Naive thymus-derived CD4-positive, alpha-beta T cell (primary cell): ENCODE data around the gene ERFE. TPM values are rescaled to one million over a fixed set of nuclear protein-coding genes. Genes with fewer than 3 reads are reported as not detected.

Experiments
- ATAC-seq: fragments of 150-1000 bp; cut with Tn5 transposase; 2 replicates; pipeline ENCODE4 v1.10.0; 2021; ENCODE audit warnings: mild to moderate bottlenecking, moderate library complexity
- CTCF ChIA-PET: fragments of 350-600 bp; sonication (Branson Sonifier 250); formaldehyde crosslinking; loops from one replicate; lab custom pipeline; 2021; ENCODE audit warnings: antibody characterized with exemption; lab: Charles Lee
- POLR2A ChIA-PET: fragments of 350-600 bp; sonication (Branson Sonifier 250); formaldehyde crosslinking; loops from one replicate; lab custom pipeline; 2021; ENCODE audit warnings: antibody characterized with exemption, inconsistent platforms; lab: Charles Lee
- DNase-seq, 9 donors: peaks; one replicate each; pipeline versions ENCODE4 v3.0.0 to v3.0.0-alpha.2; 2020 to 2022; ENCODE audit warnings: mixed read lengths in 1 of 9
- H3K27ac ChIP-seq: one replicate; pipeline ENCODE4 v1.7.0; 2013; ENCODE audit warnings: mild to moderate bottlenecking, low read depth, low read length, moderate library complexity
- H3K27me3 ChIP-seq, 2 donors: one replicate each; pipeline ENCODE4 v1.7.0; 2013; ENCODE audit warnings: low read length in 2 of 2, mild to moderate bottlenecking in 2 of 2, moderate library complexity in 2 of 2; ENCODE audit not compliant: control insufficient read depth in 2 of 2, insufficient read depth in 2 of 2
- H3K36me3 ChIP-seq, 3 experiments: 1 replicate in 2 of 3; 2 replicates in 1 of 3; pipeline ENCODE4 v1.7.0; 2013; ENCODE audit warnings: low read length in 3 of 3, mild to moderate bottlenecking in 3 of 3, moderate library complexity in 1 of 3; ENCODE audit not compliant: insufficient read depth in 3 of 3, control insufficient read depth in 2 of 3
- H3K4me1 ChIP-seq, 2 donors: one replicate each; pipeline ENCODE4 v1.7.0; 2013; ENCODE audit warnings: low read length in 2 of 2, mild to moderate bottlenecking in 2 of 2, moderate library complexity in 1 of 2; ENCODE audit not compliant: control insufficient read depth in 2 of 2, insufficient read depth in 2 of 2
- H3K4me3 ChIP-seq: 2 replicates; pipeline ENCODE4 v1.7.0; 2013; ENCODE audit warnings: mild to moderate bottlenecking, low read length
- H3K9me3 ChIP-seq, 3 experiments: 1 replicate in 2 of 3; 2 replicates in 1 of 3; pipeline ENCODE4 v1.7.0; 2013; ENCODE audit warnings: low read length in 3 of 3; ENCODE audit not compliant: control insufficient read depth in 2 of 3
- H3K27ac Mint-ChIP-seq, 9 donors: one replicate each; pipeline ENCODE4 v1.8.0; 2020 to 2022; ENCODE audit warnings: mixed read lengths in 9 of 9, mild to moderate bottlenecking in 8 of 9, moderate library complexity in 5 of 9, inconsistent platforms in 2 of 9
- H3K27me3 Mint-ChIP-seq, 5 donors: one replicate each; pipeline ENCODE4 v1.8.0; 2021 to 2022; ENCODE audit warnings: mixed read lengths in 5 of 5, mild to moderate bottlenecking in 1 of 5
- H3K36me3 Mint-ChIP-seq, 5 donors: one replicate each; pipeline ENCODE4 v1.8.0; 2020 to 2022; ENCODE audit warnings: mixed read lengths in 5 of 5, mild to moderate bottlenecking in 3 of 5, inconsistent platforms in 1 of 5
- H3K4me1 Mint-ChIP-seq, 7 donors: one replicate each; pipeline ENCODE4 v1.8.0; 2020 to 2022; ENCODE audit warnings: mixed read lengths in 7 of 7, mild to moderate bottlenecking in 3 of 7, inconsistent platforms in 1 of 7
- H3K4me3 Mint-ChIP-seq, 10 donors: one replicate each; pipeline ENCODE4 v1.8.0; 2020 to 2022; ENCODE audit warnings: mild to moderate bottlenecking in 10 of 10, mixed read lengths in 10 of 10, moderate library complexity in 6 of 10, inconsistent platforms in 2 of 10
- H3K9me3 Mint-ChIP-seq, 11 donors: one replicate each; pipeline ENCODE4 v1.8.0; 2020 to 2022; ENCODE audit warnings: mixed read lengths in 11 of 11, mild to moderate bottlenecking in 4 of 11, inconsistent platforms in 1 of 11, moderate library complexity in 1 of 11
- intact Hi-C, 2 donors: fragments of 100-400 bp; cut with micrococcal nuclease; formaldehyde crosslinking; loops; one replicate each; pipeline ENCODE4 v1.15.1; 2023
- polyA plus RNA-seq, 2 donors: library from polyadenylated mRNA; unstranded; fragments of 300-500 nt; fragmentation: Illumina TruSeq; gene quantifications; one replicate each; pipeline ENCODE4 v1.2.3, GENCODE V29; 2021
- total RNA-seq, 6 experiments: library from RNA in 5 of 6; stranded (reverse) in 5 of 6; gene quantifications; 1 replicate in 5 of 6; 2 replicates in 1 of 6; pipeline ENCODE4 v1.2.3 and lab custom pipeline; 2021 to 2026

The ERFE gene
- total and polyA plus RNA-seq, 7 experiments from 2014 or later: 0.29 to 0.31 TPM; not detected in 5

DNA sequence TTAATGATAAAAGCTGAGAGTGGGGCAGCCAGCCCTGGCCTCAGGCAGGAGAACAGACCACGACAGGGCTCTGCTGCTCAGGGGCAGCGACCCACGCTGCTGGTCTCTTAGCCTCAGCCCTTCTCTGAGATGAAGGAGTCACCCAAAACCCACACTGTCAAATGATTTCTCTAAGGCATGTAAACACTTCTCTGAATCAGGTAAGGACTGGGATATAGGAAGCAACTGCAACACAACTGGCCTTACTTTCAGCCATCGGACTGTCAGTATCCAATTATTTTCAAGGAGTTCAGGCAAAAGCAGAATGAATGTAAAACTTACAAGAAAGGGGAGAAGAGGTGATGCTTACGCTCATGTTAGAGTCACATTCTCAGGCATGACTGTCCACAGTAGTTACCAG, 21.8 kb downstream of the ERFE start:
- DNase-seq (no peak), ATAC-seq (no peak)
- CTCF ChIA-PET: interaction anchor here (0.8 kb wide), 1 partner anchor 78 kb away, joined by 3 read pairs; no protein-coding TSS in a partner anchor
- H3K27ac ChIP-seq: no peak overlapping the region
- no peak overlapping the region for H3K27ac Mint-ChIP-seq
- H3K4me3 Mint-ChIP-seq: no peak overlapping the region
- peaks cover 0 to 18% (median 0%) of the 10 kb centered on the region in 7 donors for H3K4me1 Mint-ChIP-seq
- no peaks in the 10 kb centered on the region for H3K9me3 Mint-ChIP-seq
- peaks cover 39 to 93% (median 40%) of the 10 kb centered on the region in 3 experiments for H3K36me3 ChIP-seq
- no peaks in the 10 kb centered on the region for H3K4me1 ChIP-seq
- no peaks in the 10 kb centered on the region for H3K27me3 ChIP-seq
- intact Hi-C loops: no loop called here
- POLR2A ChIA-PET: interaction anchor here (0.7 kb wide), 1 partner anchor 10 kb away, joined by 3 read pairs; no protein-coding TSS in a partner anchor
- no peak overlapping the region for H3K4me3 ChIP-seq
- no peaks in the 10 kb centered on the region for H3K27me3 Mint-ChIP-seq
- H3K36me3 Mint-ChIP-seq: peaks cover 23 to 73% (median 39%) of the 10 kb centered on the region in 5 donors
- no peaks in the 10 kb centered on the region for H3K9me3 ChIP-seq

DNA sequence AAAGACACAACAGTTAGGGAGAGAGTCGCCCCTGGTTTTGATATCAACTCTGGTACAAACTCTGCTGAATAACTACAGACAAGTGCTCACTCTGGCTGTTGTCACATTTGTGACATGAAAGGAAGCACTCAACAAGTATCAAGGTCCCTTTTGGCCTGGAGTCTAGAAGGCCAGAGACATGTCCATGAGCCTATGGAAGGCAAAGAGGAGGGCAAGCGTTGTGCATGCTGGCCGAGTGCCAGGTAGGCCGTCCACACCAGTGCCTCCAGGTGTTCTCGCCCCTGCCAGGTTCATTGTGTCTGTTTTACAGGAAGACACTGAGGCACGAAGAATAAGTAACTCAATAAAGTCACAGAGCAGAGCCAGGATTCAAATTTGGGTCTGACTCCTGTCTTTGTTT, 23.6 kb downstream of the ERFE start:
- ChIA-PET CTCF (no interaction called here), POLR2A (no interaction called here)
- no peaks in the 10 kb centered on the region for H3K27me3 Mint-ChIP-seq
- peaks cover 0 to 22% (median 0%) of the 10 kb centered on the region in 7 donors for H3K4me1 Mint-ChIP-seq
- H3K27ac Mint-ChIP-seq: peak overlapping the region in 2 of 9 donors; percentile 1 to 21
- H3K36me3 ChIP-seq: peaks cover 36 to 97% (median 46%) of the 10 kb centered on the region in 3 experiments
- H3K4me3 Mint-ChIP-seq: no peak overlapping the region
- ATAC-seq (no peak), DNase-seq (no peak)
- H3K27ac ChIP-seq: no peak overlapping the region
- H3K4me1 ChIP-seq: peaks cover 0 to 4% of the 10 kb centered on the region in 2 donors
- intact Hi-C loops: no loop called here
- peaks cover 15 to 77% (median 44%) of the 10 kb centered on the region in 5 donors for H3K36me3 Mint-ChIP-seq
- H3K9me3 Mint-ChIP-seq: no peaks in the 10 kb centered on the region
- H3K9me3 ChIP-seq: no peaks in the 10 kb centered on the region
- H3K4me3 ChIP-seq: no peak overlapping the region
- no peaks in the 10 kb centered on the region for H3K27me3 ChIP-seq

DNA sequence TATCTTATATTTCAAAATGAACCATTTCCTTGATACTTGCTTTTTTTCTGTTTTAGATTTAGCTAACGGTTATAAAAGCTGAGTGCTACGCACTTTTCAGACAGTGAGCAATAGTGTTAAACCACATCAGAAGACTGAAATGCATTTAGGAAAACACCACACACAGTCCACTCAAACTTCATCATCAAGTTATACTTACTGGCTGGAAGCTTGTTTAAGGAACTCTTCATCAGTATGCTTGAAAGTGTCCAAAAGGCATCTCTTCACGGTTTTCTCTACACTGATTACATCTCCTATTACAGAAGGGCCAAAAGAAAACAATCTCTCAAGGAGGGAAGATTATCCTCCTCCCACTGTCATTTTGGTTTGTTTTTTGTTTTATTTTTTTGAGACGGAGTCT, 25.1 kb downstream of the ERFE start:
- DNase-seq (no peak), ATAC-seq (no peak)
- H3K27ac Mint-ChIP-seq: no peak overlapping the region
- no peak overlapping the region for H3K4me3 ChIP-seq
- intact Hi-C loops: no loop called here
- peaks cover 48 to 97% (median 51%) of the 10 kb centered on the region in 3 experiments for H3K36me3 ChIP-seq
- H3K27ac ChIP-seq: no peak overlapping the region
- CTCF ChIA-PET: no interaction called here
- H3K9me3 Mint-ChIP-seq: no peaks in the 10 kb centered on the region
- H3K4me3 Mint-ChIP-seq: no peak overlapping the region
- H3K27me3 ChIP-seq: no peaks in the 10 kb centered on the region
- H3K27me3 Mint-ChIP-seq: no peaks in the 10 kb centered on the region
- H3K36me3 Mint-ChIP-seq: peaks cover 23 to 83% (median 55%) of the 10 kb centered on the region in 5 donors
- no peaks in the 10 kb centered on the region for H3K9me3 ChIP-seq
- peaks cover 0 to 4% of the 10 kb centered on the region in 2 donors for H3K4me1 ChIP-seq
- peaks cover 0 to 22% (median 0%) of the 10 kb centered on the region in 7 donors for H3K4me1 Mint-ChIP-seq
- POLR2A ChIA-PET: interaction anchor here (1.1 kb wide), 1 partner anchor 18 kb away, joined by 3 read pairs; no protein-coding TSS in a partner anchor

DNA sequence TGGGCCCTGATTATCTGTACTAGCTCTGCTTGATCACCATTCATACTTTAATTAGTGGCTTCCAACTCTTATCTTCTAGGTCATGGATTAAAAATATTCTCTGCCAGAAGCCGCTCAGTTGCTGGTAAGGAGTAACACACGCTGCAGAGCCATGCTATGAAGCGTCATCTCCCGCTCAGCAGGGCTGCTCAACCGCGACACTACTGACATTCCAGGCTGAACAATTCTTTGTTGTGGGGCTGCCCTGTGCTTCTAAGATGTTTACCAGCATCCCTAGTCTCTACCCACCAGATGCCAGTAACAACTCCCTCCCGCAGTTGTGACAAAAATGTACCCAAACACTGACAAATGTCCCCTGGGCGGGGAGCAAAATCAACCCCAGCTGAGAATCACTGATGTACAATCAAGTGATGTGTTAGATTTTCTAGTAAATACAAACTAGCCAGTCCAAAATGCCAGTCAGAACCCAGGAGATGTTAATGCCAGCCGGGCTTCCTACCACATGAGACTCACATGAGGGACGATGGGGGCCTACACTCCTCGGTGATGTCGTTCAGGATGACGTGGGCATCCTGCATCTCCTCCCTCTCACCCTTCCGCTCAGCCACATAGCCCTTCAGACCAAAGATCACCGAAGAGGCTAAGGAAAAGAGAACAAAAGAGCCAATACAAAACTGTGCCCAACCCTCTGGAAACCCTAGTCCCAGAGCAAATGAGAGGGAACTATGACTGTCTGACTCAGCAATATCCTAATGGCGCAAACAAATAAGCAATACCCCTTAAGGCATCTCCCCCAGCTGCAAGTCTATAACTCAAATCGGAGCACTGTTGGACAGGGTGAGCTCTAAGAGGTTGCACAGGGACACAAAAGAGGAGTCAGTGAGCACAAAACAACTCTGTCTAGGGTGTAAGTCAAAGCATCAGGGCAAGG, 29.1 kb downstream of the ERFE start:
- H3K27me3 Mint-ChIP-seq: no peaks in the 10 kb centered on the region
- Histone ChIP-seq H3K4me1 (peaks cover 0 to 4% of the 10 kb centered on the region in 2 donors), H3K36me3 (peaks cover 43 to 90% (median 51%) of the 10 kb centered on the region in 3 experiments), H3K4me3 (no peak overlapping the region), H3K9me3 (no peaks in the 10 kb centered on the region), H3K27ac (no peak overlapping the region), H3K27me3 (no peaks in the 10 kb centered on the region)
- peaks cover 0 to 17% (median 0%) of the 10 kb centered on the region in 7 donors for H3K4me1 Mint-ChIP-seq
- no peaks in the 10 kb centered on the region for H3K9me3 Mint-ChIP-seq
- H3K27ac Mint-ChIP-seq: peak overlapping the region in 4 of 9 donors; percentile 8 to 85 (median 58)
- intact Hi-C loops: no loop called here
- POLR2A ChIA-PET: no interaction called here
- H3K36me3 Mint-ChIP-seq: peaks cover 12 to 75% (median 51%) of the 10 kb centered on the region in 5 donors
- H3K4me3 Mint-ChIP-seq: no peak overlapping the region
- ATAC-seq (no peak), DNase-seq (no peak)
- CTCF ChIA-PET: interaction anchor here (0.6 kb wide), 1 partner anchor 66 kb away, joined by 3 read pairs; no protein-coding TSS in a partner anchor

DNA sequence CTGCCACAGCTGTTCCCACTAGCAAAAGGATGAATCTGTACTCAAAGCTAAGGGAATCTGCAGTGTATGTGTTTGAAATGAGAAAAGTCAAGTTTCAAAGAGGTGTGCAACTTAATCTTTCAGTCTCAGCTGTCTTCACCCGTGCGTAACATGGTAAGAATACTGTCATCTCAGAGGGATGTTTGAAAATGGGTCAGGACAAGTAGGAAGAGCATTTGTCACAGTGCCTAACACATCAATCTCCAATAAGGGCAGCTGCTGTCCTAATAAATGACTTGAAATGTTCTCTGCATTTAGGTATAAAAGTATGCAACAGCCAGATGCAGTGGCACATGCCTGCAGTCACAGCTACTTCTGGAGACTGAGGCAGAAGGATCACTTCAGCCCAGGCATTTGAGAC, 31.7 kb downstream of the ERFE start:
- Mint-ChIP-seq H3K27me3 (no peaks in the 10 kb centered on the region), H3K36me3 (peaks cover 12 to 68% (median 41%) of the 10 kb centered on the region in 5 donors), H3K27ac (no peak overlapping the region), H3K4me1 (peaks cover 0 to 7% (median 3%) of the 10 kb centered on the region in 7 donors), H3K9me3 (no peaks in the 10 kb centered on the region), H3K4me3 (no peak overlapping the region)
- POLR2A ChIA-PET: interaction anchor here (0.6 to 1.5 kb wide), 3 partner anchors 9 to 185 kb away, joined by 3 to 5 read pairs (median 5); no protein-coding TSS in a partner anchor
- Histone ChIP-seq H3K4me1 (peaks cover 0 to 4% of the 10 kb centered on the region in 2 donors), H3K27me3 (no peaks in the 10 kb centered on the region), H3K27ac (no peak overlapping the region), H3K4me3 (no peak overlapping the region), H3K9me3 (no peaks in the 10 kb centered on the region), H3K36me3 (peaks cover 31 to 87% (median 40%) of the 10 kb centered on the region in 3 experiments)
- ATAC-seq: no peak
- intact Hi-C loops: no loop called here
- DNase-seq: no peak
- CTCF ChIA-PET: no interaction called here

DNA sequence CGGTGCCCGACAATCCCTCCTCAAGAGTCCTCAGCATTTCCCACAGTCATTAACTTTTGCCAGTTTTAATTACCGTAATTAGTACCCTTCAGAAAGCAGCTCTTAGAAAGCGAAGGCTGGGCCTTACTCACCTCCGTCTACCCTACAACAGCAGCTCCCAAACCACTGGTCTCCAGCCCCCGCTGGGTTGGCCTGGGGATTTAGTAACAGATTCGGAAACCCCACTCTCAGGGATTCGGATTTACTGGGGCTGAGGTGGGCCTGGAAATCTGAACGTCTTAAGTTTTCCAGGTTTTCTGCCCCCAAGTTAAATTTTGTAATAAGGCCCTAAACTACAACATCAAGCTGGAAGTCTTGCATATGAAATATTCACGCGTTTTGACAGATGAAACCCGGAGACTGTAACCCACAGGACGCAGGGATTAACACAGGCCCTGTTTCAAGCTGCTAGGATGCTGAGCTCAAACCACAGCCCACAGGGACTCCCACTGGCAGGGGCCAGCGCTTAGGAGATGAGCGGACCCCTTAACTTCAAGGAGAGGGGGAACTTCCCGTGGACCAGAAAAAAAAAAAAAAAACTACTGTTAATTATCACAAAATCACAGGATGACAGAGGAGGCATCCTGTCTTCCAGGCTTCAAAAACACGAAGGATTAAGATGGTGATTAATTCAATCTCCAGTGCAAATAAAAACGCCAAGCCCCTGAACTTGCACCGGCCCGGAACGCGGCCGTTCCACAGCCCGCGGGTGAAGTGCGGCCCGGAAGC, 43.7 kb downstream of the ERFE start:
- intact Hi-C loops: loop anchor here (1.0 to 5.0 kb wide), 9 partner anchors 29 to 510 kb away; partner anchors contain the start of genes PER2 (in 2 of the 2), ERFE (in 1 of the 2), HES6 (in 1 of the 2) and UBE2F (in 1 of the 2)
- Mint-ChIP-seq H3K27ac (peak overlapping the region; percentile 83 to 95 (median 89)), H3K4me3 (peak overlapping the region; percentile 83 to 94 (median 88)), H3K4me1 (peaks cover 32 to 62% (median 50%) of the 10 kb centered on the region in 7 donors), H3K9me3 (no peaks in the 10 kb centered on the region), H3K36me3 (peaks cover 0 to 9% (median 0%) of the 10 kb centered on the region in 5 donors), H3K27me3 (peaks cover 0 to 4% (median 0%) of the 10 kb centered on the region in 5 donors)
- ATAC-seq: no peak
- Histone ChIP-seq H3K27ac (peak overlapping the region; percentile 91), H3K4me3 (peak overlapping the region; percentile 67), H3K9me3 (no peaks in the 10 kb centered on the region), H3K36me3 (no peaks in the 10 kb centered on the region), H3K27me3 (no peaks in the 10 kb centered on the region), H3K4me1 (peaks cover 20 to 35% of the 10 kb centered on the region in 2 donors)
- DNase-seq: peak in 3 of 9 donors; percentile 8 to 25 (median 11)
- ChIA-PET CTCF (interaction anchor here (1.2 kb wide), 1 partner anchor 344 kb away, joined by 3 read pairs; no protein-coding TSS in a partner anchor), POLR2A (interaction anchor here (0.6 to 2.8 kb wide), 15 partner anchors 9 to 422 kb away, joined by 3 to 17 read pairs (median 3); partner anchors contain the start of genes PER2 and SCLY)
